Activated B cell treated with CpG ODN at 0.5 μM for 24 hours (primary cell): ENCODE results near the gene LHFPL6. TPM values are rescaled to one million over a fixed set of nuclear protein-coding genes. Genes with fewer than 3 reads are reported as not detected.

ENCODE experiments used
- ATAC-seq: fragments of 200-7000 bp; cut with Tn5 transposase; one replicate; pipeline ENCODE4 v1.10.0; 2021; ENCODE audit warnings: low read depth, mild to moderate bottlenecking, moderate library complexity
- CTCF ChIA-PET: fragments of 350-600 bp; sonication (Branson Sonifier 250); formaldehyde crosslinking; loops from one replicate; lab custom pipeline; 2021; ENCODE audit warnings: antibody characterized with exemption; lab: Charles Lee
- POLR2A ChIA-PET: fragments of 350-600 bp; sonication (Branson Sonifier 250); formaldehyde crosslinking; loops from one replicate; lab custom pipeline; 2021; ENCODE audit warnings: antibody characterized with exemption; lab: Charles Lee
- DNase-seq: peaks from one replicate; pipeline ENCODE4 v3.0.0; 2022
- H3K27ac Mint-ChIP-seq: one replicate; pipeline ENCODE4 v1.8.0; 2020; ENCODE audit warnings: mixed read lengths
- H3K27me3 Mint-ChIP-seq: one replicate; pipeline ENCODE4 v1.8.0; 2021; ENCODE audit warnings: mixed read lengths
- H3K36me3 Mint-ChIP-seq: one replicate; pipeline ENCODE4 v1.8.0; 2021; ENCODE audit warnings: low read depth, mixed read lengths
- H3K4me1 Mint-ChIP-seq: one replicate; pipeline ENCODE4 v1.8.0; 2021; ENCODE audit warnings: mixed read lengths
- H3K4me3 Mint-ChIP-seq: one replicate; pipeline ENCODE4 v1.8.0; 2020; ENCODE audit warnings: mild to moderate bottlenecking, mixed read lengths
- H3K9me3 Mint-ChIP-seq: one replicate; pipeline ENCODE4 v1.8.0; 2020; ENCODE audit warnings: mixed read lengths
- CTCF ChIP-seq: fragments of 200-600 bp; IDR thresholded peaks from one replicate; pipeline ENCODE4 v1.8.0; 2022; ENCODE audit warnings: antibody characterized with exemption, mild to moderate bottlenecking
- intact Hi-C: fragments of 100-400 bp; cut with micrococcal nuclease; formaldehyde crosslinking; loops from one replicate; pipeline ENCODE4 v1.15.1; 2024
- total RNA-seq: library from RNA; stranded (reverse); gene quantifications from 2 replicates; pipeline ENCODE4 v1.2.3, GENCODE V29; 2022

Gene LHFPL6
- total RNA-seq, 1 donor from 2014 or later, result 0.13 TPM

GRCh38 chr13:39318161-39318560 lies 284.8 kb downstream of the LHFPL6 start:
- POLR2A ChIA-PET, result no interaction called here
- TF ChIP-seq CTCF, result no peak
- intact Hi-C loops, result no loop called here
- CTCF ChIA-PET, result no interaction called here
- H3K9me3 Mint-ChIP-seq, result no peaks in the 10 kb centered on the region
- H3K27me3 Mint-ChIP-seq, result peaks cover 4% of the 10 kb centered on the region
- no peak overlapping the region for H3K4me3 Mint-ChIP-seq
- H3K4me1 Mint-ChIP-seq, result no peaks in the 10 kb centered on the region
- H3K27ac Mint-ChIP-seq, result no peak overlapping the region
- DNase-seq (no peak), ATAC-seq (no peak)
- H3K36me3 Mint-ChIP-seq, result no peaks in the 10 kb centered on the region

GRCh38 chr13:39317291-39317690 lies 285.7 kb downstream of the LHFPL6 start:
- H3K27me3 Mint-ChIP-seq, result peaks cover 4% of the 10 kb centered on the region
- no peak for TF ChIP-seq CTCF
- H3K4me3 Mint-ChIP-seq, result no peak overlapping the region
- no peak for DNase-seq
- intact Hi-C loops, result no loop called here
- POLR2A ChIA-PET, result no interaction called here
- no peaks in the 10 kb centered on the region for H3K36me3 Mint-ChIP-seq
- no peaks in the 10 kb centered on the region for H3K9me3 Mint-ChIP-seq
- no peak for ATAC-seq
- H3K4me1 Mint-ChIP-seq, result no peaks in the 10 kb centered on the region
- CTCF ChIA-PET, result no interaction called here
- no peak overlapping the region for H3K27ac Mint-ChIP-seq

- ATAC-seq (no peak), DNase-seq (no peak)
- Mint-ChIP-seq H3K4me3 (no peak overlapping the region), H3K27ac (no peak overlapping the region), H3K4me1 (no peaks in the 10 kb centered on the region), H3K36me3 (no peaks in the 10 kb centered on the region), H3K9me3 (no peaks in the 10 kb centered on the region), H3K27me3 (peaks cover 4% of the 10 kb centered on the region)
- no peak for TF ChIP-seq CTCF
- ChIA-PET CTCF (no interaction called here), POLR2A (no interaction called here)
- intact Hi-C loops, result no loop called here
Observed at GRCh38 chr13:39315796-39316195, 287.2 kb downstream of the LHFPL6 start.

GRCh38 chr13:39313721-39314120 lies 289.3 kb downstream of the LHFPL6 start:
- intact Hi-C loops, result no loop called here
- TF ChIP-seq CTCF, result no peak
- H3K9me3 Mint-ChIP-seq, result no peaks in the 10 kb centered on the region
- H3K36me3 Mint-ChIP-seq, result no peaks in the 10 kb centered on the region
- ATAC-seq (no peak), DNase-seq (no peak)
- no peaks in the 10 kb centered on the region for H3K27me3 Mint-ChIP-seq
- ChIA-PET POLR2A (no interaction called here), CTCF (no interaction called here)
- no peak overlapping the region for H3K4me3 Mint-ChIP-seq
- no peaks in the 10 kb centered on the region for H3K4me1 Mint-ChIP-seq
- no peak overlapping the region for H3K27ac Mint-ChIP-seq

GRCh38 chr13:39312596-39312995 lies 290.4 kb downstream of the LHFPL6 start:
- Mint-ChIP-seq H3K36me3 (no peaks in the 10 kb centered on the region), H3K4me1 (no peaks in the 10 kb centered on the region), H3K27ac (no peak overlapping the region), H3K9me3 (no peaks in the 10 kb centered on the region), H3K4me3 (no peak overlapping the region), H3K27me3 (no peaks in the 10 kb centered on the region)
- intact Hi-C loops, result no loop called here
- POLR2A ChIA-PET, result no interaction called here
- ATAC-seq, result no peak
- CTCF ChIA-PET, result no interaction called here
- no peak for DNase-seq
- TF ChIP-seq CTCF, result no peak
